SK-N-SH (cell line): ENCODE measurements around the gene ACER3.
"Not testable (repeated sequence)": the region's sequence is repeated elsewhere in the genome, so short reads cannot be mapped to it uniquely, and the experiment has no call there.

ENCODE experiments used
- CTCF ChIP-seq: fragments of 200-600 bp; sonication (generic); IDR thresholded peaks from 2 replicates; pipeline ENCODE4 v1.6.1; 2017; ENCODE audit warnings: antibody characterized with exemption, mild to moderate bottlenecking, moderate library complexity
- JUND ChIP-seq: IDR thresholded peaks from 2 replicates; pipeline ENCODE4 v1.4.0; 2012
- PBX3 ChIP-seq: IDR thresholded peaks from 2 replicates; pipeline ENCODE4; 2012
- POLR2AphosphoS5 ChIP-seq: IDR thresholded peaks from 2 replicates; pipeline ENCODE4 v1.6.1; 2012; ENCODE audit warnings: low read depth, low read length
- SMC3 ChIP-seq: IDR thresholded peaks from 2 replicates; pipeline ENCODE4 v1.6.1; 2012; ENCODE audit warnings: low read depth, low read length, improper control_type of control experiment
- TAF1 ChIP-seq: IDR thresholded peaks from 2 replicates; pipeline ENCODE4 v1.6.1; 2012; ENCODE audit warnings: low read depth, mild to moderate bottlenecking, low read length, moderate library complexity, borderline replicate concordance
- USF2 ChIP-seq: fragments of 150-350 bp; IDR thresholded peaks from 2 replicates; pipeline ENCODE4 v1.6.1; 2017; ENCODE audit warnings: antibody characterized with exemption, low read length, low read depth, borderline replicate concordance

- TF ChIP-seq USF2, CTCF, POLR2AphosphoS5, PBX3, JUND, SMC3, TAF1: not testable (repeated sequence)
Measured at GRCh38 chr11:76901622-76902021, 40.9 kb downstream of the ACER3 start.
